Measurements from ENCODE around the gene SLC13A2. TPM values are rescaled to one million over a fixed set of nuclear protein-coding genes. Genes with fewer than 3 reads are reported as not detected.

Gene SLC13A2
- total RNA-seq, 4 donors from 2014 or later: 49.7 to 95.0 (median 50.3) TPM; not detected in 1

- Histone ChIP-seq H3K36me3 (no peaks in the 10 kb centered on the region), H3K4me3 (no peak overlapping the region), H3K27ac (no peak overlapping the region), H3K4me1 (peaks cover 0 to 20% (median 5%) of the 10 kb centered on the region in 4 donors), H3K9me3 (no peaks in the 10 kb centered on the region), H3K27me3 (no peaks in the 10 kb centered on the region)
- TF ChIP-seq CTCF (IDR thresholded peaks at IDR 0.05): no peak
- TF ChIP-seq POLR2AphosphoS5 (IDR thresholded peaks at IDR 0.05): no peak
- no peak for TF ChIP-seq EP300 (IDR thresholded peaks at IDR 0.05; ENCODE audit: low read depth)
- no peak for TF ChIP-seq POLR2A (IDR thresholded peaks at IDR 0.05)
- DNase-seq: no peak
- intact Hi-C loops (cut with DNase I; ENCODE audit: low total_unique reads) (no loop called here), in situ Hi-C loops (cut with MboI; ENCODE audit: low pct_ligation_motif_present in 1 of 4, low pct_unique_long_range_greater_than_20kb in 1 of 4, low sequenced_read_pairs in 3 of 4) (no loop called here)
- WGBS, 2 donors (ENCODE audit: low coverage in 1 of 2): 55% methylated on average over 5 of the region's 5 CpGs; no CpG with 5 or more reads in 1 of the 2 donors
These were observed 14.6 kb downstream of the SLC13A2 start for GRCh38 chr17:28487881-28488532.

GRCh38 chr17:28488533-28489276 lies 15.3 kb downstream of the SLC13A2 start:
- H3K9me3 ChIP-seq: no peaks in the 10 kb centered on the region
- WGBS, 2 donors (ENCODE audit: low coverage in 1 of 2): 71 to 80% methylated on average over 1 to 7 of the region's 7 CpGs
- no peak for DNase-seq
- no peaks in the 10 kb centered on the region for H3K36me3 ChIP-seq
- H3K4me1 ChIP-seq: peaks cover 0 to 13% (median 5%) of the 10 kb centered on the region in 4 donors
- no peak for TF ChIP-seq POLR2AphosphoS5 (IDR thresholded peaks at IDR 0.05)
- TF ChIP-seq EP300 (IDR thresholded peaks at IDR 0.05; ENCODE audit: low read depth): no peak
- TF ChIP-seq CTCF (IDR thresholded peaks at IDR 0.05): no peak
- TF ChIP-seq POLR2A (IDR thresholded peaks at IDR 0.05): no peak
- in situ Hi-C loops (cut with MboI; ENCODE audit: low pct_ligation_motif_present in 1 of 4, low pct_unique_long_range_greater_than_20kb in 1 of 4, low sequenced_read_pairs in 3 of 4) (no loop called here), intact Hi-C loops (cut with DNase I; ENCODE audit: low total_unique reads) (no loop called here)
- no peaks in the 10 kb centered on the region for H3K27me3 ChIP-seq
- H3K27ac ChIP-seq: no peak overlapping the region
- no peak overlapping the region for H3K4me3 ChIP-seq

- no peaks in the 10 kb centered on the region for H3K27me3 ChIP-seq
- in situ Hi-C loops (cut with MboI; ENCODE audit: low pct_ligation_motif_present in 1 of 4, low pct_unique_long_range_greater_than_20kb in 1 of 4, low sequenced_read_pairs in 3 of 4) (loop anchor here in 2 of 4 donors (10.0 kb wide), 1 partner anchor 124 kb away; the partner anchor contains the start of gene RSKR (in 2 of the 2)), intact Hi-C loops (cut with DNase I; ENCODE audit: low total_unique reads) (loop anchor here (5.0 kb wide), 1 partner anchor 121 kb away; the partner anchor contains the start of gene RSKR)
- no peaks in the 10 kb centered on the region for H3K9me3 ChIP-seq
- no peak overlapping the region for H3K4me3 ChIP-seq
- TF ChIP-seq CTCF (IDR thresholded peaks at IDR 0.05) (no peak), POLR2A (IDR thresholded peaks at IDR 0.05) (no peak), EP300 (IDR thresholded peaks at IDR 0.05; ENCODE audit: low read depth) (no peak), POLR2AphosphoS5 (IDR thresholded peaks at IDR 0.05) (no peak)
- DNase-seq: no peak
- no peaks in the 10 kb centered on the region for H3K36me3 ChIP-seq
- no peak overlapping the region for H3K27ac ChIP-seq
- H3K4me1 ChIP-seq: peaks cover 0 to 10% (median 5%) of the 10 kb centered on the region in 4 donors
- 81% methylated on average over 6 of the region's 11 CpGs; no CpG with 5 or more reads in 1 of the 2 donors for WGBS, 2 donors (ENCODE audit: low coverage in 1 of 2)
These were observed 17.8 kb downstream of the SLC13A2 start for GRCh38 chr17:28491286-28491685.

GRCh38 chr17:28491860-28492259 lies 18.4 kb downstream of the SLC13A2 start:
- TF ChIP-seq EP300 (IDR thresholded peaks at IDR 0.05; ENCODE audit: low read depth) (no peak), POLR2A (IDR thresholded peaks at IDR 0.05) (no peak), POLR2AphosphoS5 (IDR thresholded peaks at IDR 0.05) (no peak), CTCF (IDR thresholded peaks at IDR 0.05) (no peak)
- Histone ChIP-seq H3K36me3 (no peaks in the 10 kb centered on the region), H3K4me1 (peaks cover 0 to 10% (median 5%) of the 10 kb centered on the region in 4 donors), H3K27me3 (no peaks in the 10 kb centered on the region), H3K27ac (no peak overlapping the region), H3K9me3 (no peaks in the 10 kb centered on the region), H3K4me3 (no peak overlapping the region)
- intact Hi-C loops (cut with DNase I; ENCODE audit: low total_unique reads): loop anchor here (5.0 kb wide), 1 partner anchor 120 kb away; the partner anchor contains the start of gene RSKR
- no peak for DNase-seq
- 86% methylated on average over 3 of the region's 3 CpGs; no CpG with 5 or more reads in 1 of the 2 donors for WGBS, 2 donors (ENCODE audit: low coverage in 1 of 2)
- in situ Hi-C loops (cut with MboI; ENCODE audit: low pct_ligation_motif_present in 1 of 4, low pct_unique_long_range_greater_than_20kb in 1 of 4, low sequenced_read_pairs in 3 of 4): loop anchor here in 2 of 4 donors (10.0 kb wide), 1 partner anchor 123 kb away; the partner anchor contains the start of gene RSKR (in 2 of the 2)
